ENCODE data around the gene TNKS1BP1. TPM values are rescaled to one million over a fixed set of nuclear protein-coding genes. Genes with fewer than 3 reads are reported as not detected.

The TNKS1BP1 gene
- total RNA-seq, 2 experiments from 2014 or later: 12.9 to 13.2 TPM

- Mint-ChIP-seq H3K36me3 (ENCODE audit: low read depth) (no peaks in the 10 kb centered on the region), H3K27me3 (peaks cover 46% of the 10 kb centered on the region), H3K4me3 (no peak overlapping the region), H3K4me1 (ENCODE audit: low read depth) (peaks cover 5% of the 10 kb centered on the region), H3K9me3 (peaks cover 3% of the 10 kb centered on the region), H3K27ac (no peak overlapping the region)
- no peak for TF ChIP-seq CTCF (IDR thresholded peaks at IDR 0.05)
- no peak overlapping the region for H3K4me3 ChIP-seq (ENCODE audit: low read length)
- CTCF ChIA-PET: no interaction called here
- POLR2A ChIA-PET: no interaction called here
- intact Hi-C loops (cut with DNase I, micrococcal nuclease): no loop called here
- H3K9me3 ChIP-seq (ENCODE audit: control insufficient read depth in 1 of 2, insufficient read depth in 1 of 2, low read length in 2 of 2): peaks cover 0 to 4% of the 10 kb centered on the region in 2 experiments
- H3K4me1 ChIP-seq (ENCODE audit: insufficient read depth, low read length): no peaks in the 10 kb centered on the region
- ATAC-seq (ENCODE audit: poor library complexity): no peak
- H3K27ac ChIP-seq (ENCODE audit: low read depth in 1 of 2, low read length in 2 of 2): no peak overlapping the region
- no peaks in the 10 kb centered on the region for H3K36me3 ChIP-seq (ENCODE audit: insufficient read depth, low read length)
- DNase-seq: no peak
- peaks cover 12 to 23% of the 10 kb centered on the region in 2 experiments for H3K27me3 ChIP-seq (ENCODE audit: control insufficient read depth in 1 of 2, insufficient read depth in 2 of 2, low read length in 2 of 2)
These were observed 51.2 kb downstream of the TNKS1BP1 start for GRCh38 chr11:57273448-57274058.

DNA sequence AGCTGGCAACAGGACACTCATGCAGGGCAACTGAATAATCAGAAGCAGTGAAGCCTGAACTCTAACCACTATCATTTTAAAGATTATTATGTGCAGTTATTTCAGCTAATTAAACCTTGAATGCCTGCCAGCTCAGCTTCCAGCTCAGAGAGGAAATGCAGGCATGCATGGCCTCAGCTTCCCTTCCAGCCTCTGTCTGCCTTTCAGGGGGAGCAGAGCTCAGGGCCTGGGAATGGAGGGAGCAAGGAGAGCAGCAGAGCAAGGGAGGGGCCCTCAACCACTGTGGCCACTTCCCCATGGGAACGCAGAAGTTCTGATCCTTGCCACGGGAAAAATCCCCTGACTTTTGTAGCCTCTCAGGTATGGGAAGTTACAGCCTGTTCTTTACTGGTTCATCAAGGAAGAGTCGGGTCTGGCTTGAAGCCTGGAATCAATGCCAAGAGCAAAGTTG lies 55.2 kb downstream of the TNKS1BP1 start:
- ChIA-PET POLR2A (no interaction called here), CTCF (no interaction called here)
- intact Hi-C loops (cut with DNase I, micrococcal nuclease): no loop called here
- no peak for DNase-seq
- H3K4me1 ChIP-seq (ENCODE audit: insufficient read depth, low read length): no peaks in the 10 kb centered on the region
- H3K36me3 ChIP-seq (ENCODE audit: insufficient read depth, low read length): no peaks in the 10 kb centered on the region
- H3K9me3 ChIP-seq (ENCODE audit: control insufficient read depth in 1 of 2, insufficient read depth in 1 of 2, low read length in 2 of 2): peaks cover 4 to 8% of the 10 kb centered on the region in 2 experiments
- Mint-ChIP-seq H3K4me3 (no peak overlapping the region), H3K9me3 (peaks cover 13% of the 10 kb centered on the region), H3K4me1 (ENCODE audit: low read depth) (no peaks in the 10 kb centered on the region), H3K27me3 (peaks cover 34% of the 10 kb centered on the region), H3K27ac (no peak overlapping the region), H3K36me3 (ENCODE audit: low read depth) (no peaks in the 10 kb centered on the region)
- H3K27ac ChIP-seq (ENCODE audit: low read depth in 1 of 2, low read length in 2 of 2): no peak overlapping the region
- peaks cover 0 to 8% of the 10 kb centered on the region in 2 experiments for H3K27me3 ChIP-seq (ENCODE audit: control insufficient read depth in 1 of 2, insufficient read depth in 2 of 2, low read length in 2 of 2)
- no peak for TF ChIP-seq CTCF (IDR thresholded peaks at IDR 0.05)
- no peak overlapping the region for H3K4me3 ChIP-seq (ENCODE audit: low read length)
- ATAC-seq (ENCODE audit: poor library complexity): no peak

- DNase-seq (no peak), ATAC-seq (ENCODE audit: poor library complexity) (no peak)
- peaks cover 4 to 8% of the 10 kb centered on the region in 2 experiments for H3K9me3 ChIP-seq (ENCODE audit: control insufficient read depth in 1 of 2, insufficient read depth in 1 of 2, low read length in 2 of 2)
- peaks cover 4 to 14% of the 10 kb centered on the region in 2 experiments for H3K27me3 ChIP-seq (ENCODE audit: control insufficient read depth in 1 of 2, insufficient read depth in 2 of 2, low read length in 2 of 2)
- H3K36me3 ChIP-seq (ENCODE audit: insufficient read depth, low read length): no peaks in the 10 kb centered on the region
- no peak overlapping the region for H3K27ac ChIP-seq (ENCODE audit: low read depth in 1 of 2, low read length in 2 of 2)
- H3K27me3 Mint-ChIP-seq: peaks cover 31% of the 10 kb centered on the region
- ChIA-PET CTCF (no interaction called here), POLR2A (no interaction called here)
- no peaks in the 10 kb centered on the region for H3K4me1 ChIP-seq (ENCODE audit: insufficient read depth, low read length)
- H3K36me3 Mint-ChIP-seq (ENCODE audit: low read depth): no peaks in the 10 kb centered on the region
- H3K9me3 Mint-ChIP-seq: peaks cover 10% of the 10 kb centered on the region
- no peak for TF ChIP-seq CTCF (IDR thresholded peaks at IDR 0.05)
- no peaks in the 10 kb centered on the region for H3K4me1 Mint-ChIP-seq (ENCODE audit: low read depth)
- no peak overlapping the region for H3K27ac Mint-ChIP-seq
- no peak overlapping the region for H3K4me3 Mint-ChIP-seq
- intact Hi-C loops (cut with DNase I, micrococcal nuclease): no loop called here
- H3K4me3 ChIP-seq (ENCODE audit: low read length): no peak overlapping the region
These were observed 58.6 kb downstream of the TNKS1BP1 start for GRCh38 chr11:57266157-57266556.

Measured in CD4-positive, alpha-beta T cell (primary cell).